Upper lobe of left lung (tissue), 6 donors: Measurements from ENCODE around the gene MB. TPM values are rescaled to one million over a fixed set of nuclear protein-coding genes. Genes with fewer than 3 reads are reported as not detected.

Experiments
- ATAC-seq, 2 donors: fragments of 200-7000 bp; cut with Tn5 transposase; one replicate each; pipeline ENCODE4 v1.9.1; 2022; ENCODE audit warnings: mild to moderate bottlenecking in 2 of 2, moderate library complexity in 2 of 2; ENCODE audit not compliant: low FRiP score in 2 of 2
- DNase-seq, 2 donors: peaks; one replicate each; pipeline ENCODE4 v3.0.0-alpha.2; 2019 to 2020
- H3K27ac ChIP-seq, 4 donors: fragments of 200-600 bp; sonication (generic); one replicate each; pipeline ENCODE4 v1.5.1; 2016 to 2019
- H3K27me3 ChIP-seq, 4 donors: fragments of 200-600 bp; sonication (generic); one replicate each; pipeline ENCODE4 v1.5.1; 2017 to 2019
- H3K36me3 ChIP-seq, 4 donors: fragments of 200-600 bp; sonication (generic); one replicate each; pipeline ENCODE4 v1.5.1; 2016 to 2019
- H3K4me1 ChIP-seq, 4 donors: fragments of 200-600 bp; sonication (generic); one replicate each; pipeline ENCODE4 v1.5.1; 2018 to 2019
- H3K4me3 ChIP-seq, 4 donors: fragments of 200-600 bp; sonication (generic); one replicate each; pipeline ENCODE4 v1.5.1; 2017 to 2019; ENCODE audit warnings: mild to moderate bottlenecking in 2 of 4, moderate library complexity in 1 of 4
- H3K9me3 ChIP-seq, 4 donors: fragments of 200-600 bp; sonication (generic); one replicate each; pipeline ENCODE4 v1.5.1; 2018 to 2019
- CTCF ChIP-seq, 6 experiments: fragments of 450-650 bp in 4 of 6; fragments of 200-600 bp in 2 of 6; sonication (generic) in 2 of 6; IDR thresholded peaks; one replicate each; pipeline ENCODE4 v1.5.1; 2016 to 2019; ENCODE audit warnings: antibody characterized with exemption in 6 of 6
- EP300 ChIP-seq, 4 donors: sonication (generic); formaldehyde crosslinking; IDR thresholded peaks; one replicate each; pipeline ENCODE4 v1.5.1; 2017; ENCODE audit warnings: antibody characterized with exemption in 4 of 4, control low read depth in 2 of 4
- POLR2A ChIP-seq, 4 donors: fragments of 450-650 bp; IDR thresholded peaks; one replicate each; pipeline ENCODE4 v1.5.1; 2016 to 2017; ENCODE audit warnings: antibody characterized with exemption in 4 of 4, mild to moderate bottlenecking in 2 of 4
- POLR2AphosphoS5 ChIP-seq, 2 donors: sonication (generic); formaldehyde crosslinking; IDR thresholded peaks; one replicate each; pipeline ENCODE4 v1.5.1; 2017; ENCODE audit warnings: antibody characterized with exemption in 2 of 2
- WGBS, 2 donors: methylation state at CpG; one replicate each; pipeline ENCODE4 v1.1.5; 2017 to 2018; 5-methylcytosine and 5-hydroxymethylcytosine counted together
- total RNA-seq, 6 donors: library from RNA; depleted of rRNA in 4 of 6; stranded (reverse); fragments of >200 nt in 4 of 6; gene quantifications; one replicate each; pipeline versions ENCODE4 v1.1.0 to v1.2.1, GENCODE V29; 2016 to 2021
- donor health status: DM: no; HTN: no; CAD: no; lungs with moderate emphysema.
- donor health status: DM: no; HTN: yes; CAD: no; lungs with severe emphysema.

MB gene
- total RNA-seq, 6 donors from 2014 or later: 0.46 to 1.1 (median 0.98) TPM; not detected in 3

- peaks cover 19 to 32% (median 24%) of the 10 kb centered on the region in 4 donors for H3K4me1 ChIP-seq
- H3K36me3 ChIP-seq: peaks cover 8 to 56% (median 33%) of the 10 kb centered on the region in 4 donors
- H3K27me3 ChIP-seq: no peaks in the 10 kb centered on the region
- TF ChIP-seq EP300 (IDR thresholded peaks at IDR 0.05) (no peak), POLR2AphosphoS5 (IDR thresholded peaks at IDR 0.05) (no peak), POLR2A (IDR thresholded peaks at IDR 0.05) (no peak), CTCF (IDR thresholded peaks at IDR 0.05) (no peak)
- DNase-seq (no peak), ATAC-seq (no peak)
- H3K4me3 ChIP-seq: no peak overlapping the region
- peaks cover 0 to 9% (median 3%) of the 10 kb centered on the region in 4 donors for H3K9me3 ChIP-seq
- no peak overlapping the region for H3K27ac ChIP-seq
- 69 to 73% methylated on average over 2 of the region's 2 CpGs for WGBS, 2 donors
Measured at GRCh38 chr22:35661464-35661863, 44.3 kb upstream of the MB start.

GRCh38 chr22:35660291-35661127, 43.4 kb upstream of the MB start:
- no peak overlapping the region for H3K4me3 ChIP-seq
- H3K9me3 ChIP-seq: peaks cover 0 to 5% (median 0%) of the 10 kb centered on the region in 4 donors
- peaks cover 25 to 35% (median 25%) of the 10 kb centered on the region in 4 donors for H3K4me1 ChIP-seq
- peaks cover 8 to 58% (median 35%) of the 10 kb centered on the region in 4 donors for H3K36me3 ChIP-seq
- DNase-seq: no peak
- H3K27ac ChIP-seq: peak overlapping the region; percentile 54 to 81 (median 58)
- no peak for TF ChIP-seq POLR2AphosphoS5 (IDR thresholded peaks at IDR 0.05)
- TF ChIP-seq EP300 (IDR thresholded peaks at IDR 0.05): no peak
- TF ChIP-seq POLR2A (IDR thresholded peaks at IDR 0.05): no peak
- no peak for TF ChIP-seq CTCF (IDR thresholded peaks at IDR 0.05)
- 49 to 86% methylated on average over 2 of the region's 2 CpGs for WGBS, 2 donors
- peak in 1 of 2 donors; percentile 54 for ATAC-seq
- H3K27me3 ChIP-seq: no peaks in the 10 kb centered on the region

GRCh38 chr22:35657571-35658312, 40.6 kb upstream of the MB start:
- no peaks in the 10 kb centered on the region for H3K9me3 ChIP-seq
- H3K4me1 ChIP-seq: peaks cover 19 to 29% (median 23%) of the 10 kb centered on the region in 4 donors
- no peak for DNase-seq
- TF ChIP-seq POLR2A (IDR thresholded peaks at IDR 0.05): no peak
- TF ChIP-seq POLR2AphosphoS5 (IDR thresholded peaks at IDR 0.05): no peak
- no peak for TF ChIP-seq EP300 (IDR thresholded peaks at IDR 0.05)
- no peak for TF ChIP-seq CTCF (IDR thresholded peaks at IDR 0.05)
- no peak overlapping the region for H3K4me3 ChIP-seq
- H3K27ac ChIP-seq: no peak overlapping the region
- ATAC-seq: no peak
- H3K27me3 ChIP-seq: no peaks in the 10 kb centered on the region
- 74% methylated on average over 5 of the region's 5 CpGs for WGBS, 2 donors
- H3K36me3 ChIP-seq: peaks cover 8 to 51% (median 35%) of the 10 kb centered on the region in 4 donors

GRCh38 chr22:35656284-35656752, 39.2 kb upstream of the MB start:
- WGBS, 2 donors: 69 to 73% methylated on average over 5 of the region's 5 CpGs
- no peak for DNase-seq

More at GRCh38 chr22:35656284-35656752, 39.2 kb upstream of the MB start:
- peak overlapping the region in 1 of 4 donors; percentile 30 for H3K27ac ChIP-seq
- H3K4me3 ChIP-seq: no peak overlapping the region
- H3K9me3 ChIP-seq: no peaks in the 10 kb centered on the region
- peaks cover 7 to 17% (median 11%) of the 10 kb centered on the region in 4 donors for H3K4me1 ChIP-seq
- H3K27me3 ChIP-seq: no peaks in the 10 kb centered on the region
- no peak for ATAC-seq
- TF ChIP-seq EP300 (IDR thresholded peaks at IDR 0.05) (no peak), POLR2AphosphoS5 (IDR thresholded peaks at IDR 0.05) (no peak), CTCF (IDR thresholded peaks at IDR 0.05) (no peak), POLR2A (IDR thresholded peaks at IDR 0.05) (no peak)
- H3K36me3 ChIP-seq: peaks cover 8 to 51% (median 33%) of the 10 kb centered on the region in 4 donors
